IMR-90 (cell line): ENCODE measurements around the gene PLD1. TPM values are rescaled to one million over a fixed set of nuclear protein-coding genes. Genes with fewer than 3 reads are reported as not detected.

Source experiments
- ATAC-seq: fragments of 200-7000 bp; cut with Tn5 transposase; 2 replicates; pipeline ENCODE4 v1.9.1; 2020; ENCODE audit warnings: low read depth, mild to moderate bottlenecking, moderate library complexity
- BruUV-seq: library from RNA; stranded (reverse); fragments of 400-500 nt; replicated peaks from 2 replicates; lab custom pipeline; 2021; lab: Mats Ljungman, UMichigan
- CTCF ChIA-PET: fragments of 300-600 bp; formaldehyde crosslinking; extraction: SDS; loops from one replicate; lab custom pipeline; 2021; ENCODE audit warnings: antibody characterized with exemption; lab: Yijun Ruan, JAX
- POLR2A ChIA-PET: fragments of 300-600 bp; sonication (Branson Sonifier 250); formaldehyde crosslinking; loops from one replicate; lab custom pipeline; 2022; ENCODE audit warnings: antibody characterized with exemption; ENCODE audit not compliant: unreplicated experiment; lab: Charles Lee
- DNase-seq: peaks from one replicate; pipeline ENCODE4 v3.0.0; 2013
- H2AFZ ChIP-seq: replicated peaks from 2 replicates; pipeline ENCODE3; 2013; ENCODE audit warnings: low read length, mild to moderate bottlenecking; ENCODE audit not compliant: poor library complexity
- H2AK5ac ChIP-seq: 2 replicates; pipeline ENCODE4 v1.6.1; 2013; ENCODE audit warnings: low read depth, low read length, inconsistent platforms
- H2AK9ac ChIP-seq: replicated peaks from 2 replicates; pipeline ENCODE3; 2013; ENCODE audit warnings: mild to moderate bottlenecking, low read depth, low read length, moderate library complexity; ENCODE audit not compliant: poor library complexity
- H2BK120ac ChIP-seq: 2 replicates; pipeline ENCODE4 v1.6.1; 2013; ENCODE audit warnings: low read depth, low read length, inconsistent platforms
- H2BK15ac ChIP-seq: 3 replicates; pipeline ENCODE4 v1.6.1; 2013; ENCODE audit warnings: low read depth, low read length, inconsistent platforms
- H2BK20ac ChIP-seq: 2 replicates; pipeline ENCODE4 v1.6.1; 2013; ENCODE audit warnings: low read depth, mild to moderate bottlenecking, inconsistent platforms, low read length, moderate library complexity
- H2BK5ac ChIP-seq: 2 replicates; pipeline ENCODE4 v1.6.1; 2013; ENCODE audit warnings: mild to moderate bottlenecking, low read depth, low read length, inconsistent platforms; ENCODE audit not compliant: poor library complexity, severe bottlenecking
- H3K14ac ChIP-seq: replicated peaks from 2 replicates; pipeline ENCODE4 v1.6.1; 2013; ENCODE audit warnings: low read depth, low read length, inconsistent platforms
- H3K18ac ChIP-seq: 2 replicates; pipeline ENCODE4 v1.6.1; 2013; ENCODE audit warnings: low read depth, low read length, control low read depth
- H3K23ac ChIP-seq: 2 replicates; pipeline ENCODE4 v1.6.1; 2013; ENCODE audit warnings: low read depth, low read length, inconsistent platforms
- H3K27ac ChIP-seq: 2 replicates; pipeline ENCODE4 v1.5.1; 2013; ENCODE audit warnings: mild to moderate bottlenecking, control low read depth, low read length; ENCODE audit not compliant: insufficient read depth
- H3K27me3 ChIP-seq: 2 replicates; pipeline ENCODE4 v1.6.1; 2013; ENCODE audit warnings: low read length; ENCODE audit not compliant: control insufficient read depth, insufficient read depth
- H3K36me3 ChIP-seq: 2 replicates; pipeline ENCODE4 v1.6.1; 2013; ENCODE audit warnings: low read length, mixed read lengths; ENCODE audit not compliant: control insufficient read depth, insufficient read depth
- H3K4ac ChIP-seq: 2 replicates; pipeline ENCODE4 v1.6.1; 2013; ENCODE audit warnings: low read depth, low read length, inconsistent platforms
- H3K4me1 ChIP-seq: 2 replicates; pipeline ENCODE4 v1.6.1; 2013; ENCODE audit warnings: low read length, mixed read lengths; ENCODE audit not compliant: control insufficient read depth, insufficient read depth
- H3K4me2 ChIP-seq: 2 replicates; pipeline ENCODE4 v1.6.1; 2013; ENCODE audit warnings: low read depth, mild to moderate bottlenecking, control low read depth, low read length, moderate library complexity
- H3K4me3 ChIP-seq: 2 replicates; pipeline ENCODE4 v1.5.1; 2013; ENCODE audit warnings: low read depth, mild to moderate bottlenecking, control low read depth, low read length, moderate library complexity; ENCODE audit not compliant: insufficient read depth
- H3K56ac ChIP-seq: 2 replicates; pipeline ENCODE4 v1.6.1; 2013; ENCODE audit warnings: low read length, inconsistent platforms; ENCODE audit not compliant: insufficient read depth; ENCODE audit errors: extremely low read depth
- H3K79me1 ChIP-seq, 2 experiments: 2 replicates each; pipeline ENCODE4 v1.6.1; 2013; ENCODE audit warnings: low read length in 2 of 2, inconsistent platforms in 1 of 2, low read depth in 1 of 2
- H3K9ac ChIP-seq: 2 replicates; pipeline ENCODE4 v1.6.1; 2013; ENCODE audit warnings: low read depth, low read length, control low read depth
- H3K9me1 ChIP-seq: 2 replicates; pipeline ENCODE4 v1.6.1; 2013; ENCODE audit warnings: low read length, inconsistent platforms; ENCODE audit not compliant: insufficient read depth
- H3K9me3 ChIP-seq: 2 replicates; pipeline ENCODE4 v1.6.1; 2013; ENCODE audit warnings: low read length; ENCODE audit not compliant: control insufficient read depth, insufficient read depth
- H4K20me1 ChIP-seq: 2 replicates; pipeline ENCODE4 v1.6.1; 2013; ENCODE audit warnings: low read length, inconsistent platforms; ENCODE audit not compliant: insufficient read depth
- H4K5ac ChIP-seq: 2 replicates; pipeline ENCODE4 v1.6.1; 2013; ENCODE audit warnings: mild to moderate bottlenecking, low read depth, low read length, control low read depth
- H4K8ac ChIP-seq, 2 experiments: 2 replicates each; pipeline ENCODE4 v1.6.1; 2013; ENCODE audit warnings: low read depth in 2 of 2, low read length in 2 of 2, control low read depth in 1 of 2, inconsistent platforms in 1 of 2
- H4K91ac ChIP-seq: 2 replicates; pipeline ENCODE4 v1.6.1; 2013; ENCODE audit warnings: low read depth, low read length, inconsistent platforms; ENCODE audit not compliant: insufficient read depth
- BHLHE40 ChIP-seq: fragments of 150-350 bp; IDR thresholded peaks from 2 replicates; pipeline ENCODE4 v1.6.1; 2016; ENCODE audit warnings: mild to moderate bottlenecking, low read depth, low read length
- CEBPB ChIP-seq: IDR thresholded peaks from 2 replicates; pipeline ENCODE4 v1.6.1; 2012; ENCODE audit warnings: low read depth, low read length, improper control_type of control experiment
- CHD1 ChIP-seq: IDR thresholded peaks from 2 replicates; pipeline ENCODE4 v1.6.1; 2012; ENCODE audit warnings: low read depth, low read length, improper control_type of control experiment
- CTCF ChIP-seq: conservative IDR thresholded peaks from 2 replicates; pipeline ENCODE4 v1.5.1; 2012; ENCODE audit warnings: mild to moderate bottlenecking, low read depth, low read length, improper control_type of control experiment
- ELK1 ChIP-seq: fragments of 150-350 bp; IDR thresholded peaks from 2 replicates; pipeline ENCODE4 v1.6.1; 2016; ENCODE audit warnings: low read depth, mild to moderate bottlenecking, low read length, moderate library complexity, borderline replicate concordance
- FOS ChIP-seq: fragments of 150-350 bp; IDR thresholded peaks from 2 replicates; pipeline ENCODE4 v1.6.1; 2016; ENCODE audit warnings: low read depth, low read length
- MAFK ChIP-seq: IDR thresholded peaks from 2 replicates; pipeline ENCODE4 v1.6.1; 2012; ENCODE audit warnings: low read depth, low read length, improper control_type of control experiment
- MAZ ChIP-seq: IDR thresholded peaks from 2 replicates; pipeline ENCODE4 v1.6.1; 2012; ENCODE audit warnings: low read depth, mild to moderate bottlenecking, low read length, improper control_type of control experiment, moderate library complexity, borderline replicate concordance
- MXI1 ChIP-seq: IDR thresholded peaks from 2 replicates; pipeline ENCODE4 v1.6.1; 2012; ENCODE audit warnings: low read depth, mild to moderate bottlenecking, low read length, moderate library complexity, borderline replicate concordance
- NFE2L2 ChIP-seq: fragments of 150-350 bp; IDR thresholded peaks from 2 replicates; pipeline ENCODE4 v1.6.1; 2016; ENCODE audit warnings: low read depth, mild to moderate bottlenecking, low read length
- POLR2A ChIP-seq: IDR thresholded peaks from 2 replicates; pipeline ENCODE4 v1.6.1; 2012; ENCODE audit warnings: mild to moderate bottlenecking, low read depth, low read length
- RAD21 ChIP-seq: IDR thresholded peaks from 2 replicates; pipeline ENCODE4 v1.6.1; 2012; ENCODE audit warnings: low read length, improper control_type of control experiment
- RCOR1 ChIP-seq: IDR thresholded peaks from 2 replicates; pipeline ENCODE4 v1.6.1; 2012; ENCODE audit warnings: mild to moderate bottlenecking, low read length, improper control_type of control experiment; ENCODE audit not compliant: insufficient replicate concordance
- RFX5 ChIP-seq: IDR thresholded peaks from 2 replicates; pipeline ENCODE4 v1.8.0; 2012; ENCODE audit warnings: low read depth, mild to moderate bottlenecking, low read length, moderate library complexity
- SMC3 ChIP-seq: fragments of 150-350 bp; IDR thresholded peaks from 2 replicates; pipeline ENCODE4 v1.6.1; 2016; ENCODE audit warnings: low read depth, mild to moderate bottlenecking, antibody characterized with exemption, low read length, moderate library complexity
- USF2 ChIP-seq: fragments of 150-350 bp; IDR thresholded peaks from 2 replicates; pipeline ENCODE4 v1.6.1; 2017; ENCODE audit warnings: mild to moderate bottlenecking, antibody characterized with exemption, low read length, low read depth
- dilution Hi-C: fragments of 300-500 bp; cut with HindIII; formaldehyde crosslinking; loops from one replicate; pipeline ENCODE4 v1.14.3; 2018; ENCODE audit warnings: low sequenced_read_pairs; ENCODE audit not compliant: unreplicated experiment
- in situ Hi-C: fragments of 300-500 bp; cut with MboI; formaldehyde crosslinking; loops from 3 replicates; pipeline ENCODE4 v1.14.3; 2019; ENCODE audit warnings: low sequenced_read_pairs, inconsistent platforms, mixed read lengths
- intact Hi-C: fragments of 100-400 bp; cut with micrococcal nuclease; formaldehyde crosslinking; loops from 2 replicates; pipeline ENCODE4 v1.10.0; 2022
- polyA plus RNA-seq, 3 experiments: library from polyadenylated mRNA; depleted of rRNA; stranded (reverse); fragments of >200 nt; gene quantifications; 2 replicates each; pipeline ENCODE4 v1.2.3, GENCODE V29; 2012; ENCODE audit warnings: low replicate concordance in 1 of 3
- total RNA-seq: library from RNA; depleted of rRNA; stranded (reverse); fragments of >200 nt; gene quantifications from 2 replicates; pipeline ENCODE4 v1.2.3, GENCODE V29; 2012

The PLD1 gene
- total and polyA plus RNA-seq, 2 of the 4 experiments (the other 2 are of a cell fraction): 3.3 to 9.7 TPM

GRCh38 chr3:171591070-171591469 lies 219.2 kb downstream of the PLD1 start:
- ATAC-seq (no peak), DNase-seq (no peak)
- H3K4ac ChIP-seq: no peak overlapping the region
- H3K9ac ChIP-seq: no peak overlapping the region
- H4K8ac ChIP-seq: no peak overlapping the region
- H2BK120ac ChIP-seq: no peak overlapping the region
- H3K14ac ChIP-seq: no peak overlapping the region
- H3K79me1 ChIP-seq: no peaks in the 10 kb centered on the region
- H3K36me3 ChIP-seq: no peaks in the 10 kb centered on the region
- no peak overlapping the region for H2AK9ac ChIP-seq
- H2BK15ac ChIP-seq: no peak overlapping the region
- H3K9me1 ChIP-seq: no peaks in the 10 kb centered on the region
- no TSS peak for BruUV-seq
- no peak overlapping the region for H2AFZ ChIP-seq
- no peak overlapping the region for H3K4me3 ChIP-seq
- H3K23ac ChIP-seq: no peak overlapping the region
- H3K56ac ChIP-seq: no peak overlapping the region
- no peak overlapping the region for H4K5ac ChIP-seq
- peaks cover 8% of the 10 kb centered on the region; the same call in 1 of the 2 replicates for H3K27me3 ChIP-seq
- no peaks in the 10 kb centered on the region for H4K20me1 ChIP-seq
- no peaks in the 10 kb centered on the region for H3K4me1 ChIP-seq
- no peak for TF ChIP-seq SMC3
- TF ChIP-seq MAZ: no peak
- TF ChIP-seq NFE2L2: no peak
- TF ChIP-seq MXI1: no peak
- no peak for TF ChIP-seq RCOR1
- TF ChIP-seq USF2: no peak
- no peak for TF ChIP-seq CTCF
- TF ChIP-seq ELK1: no peak
- TF ChIP-seq FOS: no peak
- TF ChIP-seq CEBPB: no peak
- no peak for TF ChIP-seq MAFK
- no peak for TF ChIP-seq BHLHE40
- TF ChIP-seq POLR2A: no peak
- no peak for TF ChIP-seq RAD21
- no peak for TF ChIP-seq CHD1
- no peak for TF ChIP-seq RFX5
- H3K9me3 ChIP-seq: no peaks in the 10 kb centered on the region
- no peak overlapping the region for H2BK20ac ChIP-seq
- H3K27ac ChIP-seq: no peak overlapping the region
- H2AK5ac ChIP-seq: no peak overlapping the region
- dilution Hi-C loops (no loop called here), intact Hi-C loops (no loop called here), in situ Hi-C loops (no loop called here)
- H3K4me2 ChIP-seq: no peak overlapping the region
- ChIA-PET CTCF (no interaction called here), POLR2A (no interaction called here)
- no peak overlapping the region for H2BK5ac ChIP-seq
- H3K18ac ChIP-seq: no peak overlapping the region
- no peak overlapping the region for H4K91ac ChIP-seq
